ENCODE data around the gene PRDM5. TPM values are rescaled to one million over a fixed set of nuclear protein-coding genes. Genes with fewer than 3 reads are reported as not detected.

The PRDM5 gene
- total and polyA plus RNA-seq, 12 donors = 3.4 to 26.1 (median 12.3) TPM

GRCh38 chr4:120728892-120729675, 193.4 kb downstream of the PRDM5 start:
- WGBS, 4 donors = 61 to 70% (median 63%) methylated on average over 4 of the region's 4 CpGs
- no peak overlapping the region for H3K27ac ChIP-seq
- TF ChIP-seq CTCF (IDR thresholded peaks at IDR 0.05) (no peak), POLR2A (IDR thresholded peaks at IDR 0.05) (no peak)
- no peak overlapping the region for H3K4me3 ChIP-seq
- no peaks in the 10 kb centered on the region for H3K4me1 ChIP-seq (replicated peaks in 1 of 2)
- no peaks in the 10 kb centered on the region for H3K36me3 ChIP-seq (replicated peaks in 1 of 2)
- no peaks in the 10 kb centered on the region for H3K27me3 ChIP-seq
- intact Hi-C loops (cut with DNase I) = no loop called here
- no peaks in the 10 kb centered on the region for H3K9me3 ChIP-seq (replicated peaks in 1 of 3)
- DNase-seq = no peak

GRCh38 chr4:120725639-120726580, 196.6 kb downstream of the PRDM5 start:
- DNase-seq = no peak
- 82 to 85% (median 83%) methylated on average over 6 of the region's 6 CpGs for WGBS, 4 donors
- no peaks in the 10 kb centered on the region for H3K9me3 ChIP-seq (replicated peaks in 1 of 3)
- no peak overlapping the region for H3K4me3 ChIP-seq
- H3K27me3 ChIP-seq = no peaks in the 10 kb centered on the region
- intact Hi-C loops (cut with DNase I) = no loop called here
- TF ChIP-seq CTCF (IDR thresholded peaks at IDR 0.05) (no peak), POLR2A (IDR thresholded peaks at IDR 0.05) (no peak)
- no peaks in the 10 kb centered on the region for H3K36me3 ChIP-seq (replicated peaks in 1 of 2)
- H3K27ac ChIP-seq = no peak overlapping the region
- no peaks in the 10 kb centered on the region for H3K4me1 ChIP-seq (replicated peaks in 1 of 2)

- 89 to 100% (median 93%) methylated on average over 2 of the region's 2 CpGs for WGBS, 4 donors
- Histone ChIP-seq H3K9me3 (replicated peaks in 1 of 3) (no peaks in the 10 kb centered on the region), H3K4me3 (no peak overlapping the region), H3K36me3 (replicated peaks in 1 of 2) (no peaks in the 10 kb centered on the region), H3K27ac (no peak overlapping the region), H3K4me1 (replicated peaks in 1 of 2) (no peaks in the 10 kb centered on the region), H3K27me3 (no peaks in the 10 kb centered on the region)
- DNase-seq = no peak
- no peak for TF ChIP-seq POLR2A (IDR thresholded peaks at IDR 0.05)
- TF ChIP-seq CTCF (IDR thresholded peaks at IDR 0.05) = no peak
- intact Hi-C loops (cut with DNase I) = no loop called here
Measured at GRCh38 chr4:120724656-120725055, 197.9 kb downstream of the PRDM5 start.

GRCh38 chr4:120723986-120724385, 198.5 kb downstream of the PRDM5 start:
- Histone ChIP-seq H3K27ac (no peak overlapping the region), H3K36me3 (replicated peaks in 1 of 2) (no peaks in the 10 kb centered on the region), H3K4me1 (replicated peaks in 1 of 2) (peaks cover 0 to 4% of the 10 kb centered on the region in 2 donors), H3K9me3 (replicated peaks in 1 of 3) (no peaks in the 10 kb centered on the region), H3K27me3 (no peaks in the 10 kb centered on the region), H3K4me3 (no peak overlapping the region)
- intact Hi-C loops (cut with DNase I) = no loop called here
- DNase-seq = no peak
- 85 to 96% (median 94%) methylated on average over 2 of the region's 2 CpGs for WGBS, 4 donors
- no peak for TF ChIP-seq CTCF (IDR thresholded peaks at IDR 0.05)
- no peak for TF ChIP-seq POLR2A (IDR thresholded peaks at IDR 0.05)
